H9 (cell line): ENCODE measurements around the gene DBN1. TPM values are rescaled to one million over a fixed set of nuclear protein-coding genes. Genes with fewer than 3 reads are reported as not detected.

Source experiments
- DNase-seq: peaks from one replicate; pipeline ENCODE4 v3.0.0-alpha.2; 2017
- H2AFZ ChIP-seq: one replicate; pipeline ENCODE4 v1.6.1; 2013; ENCODE audit warnings: mild to moderate bottlenecking, low read length, control low read depth, moderate library complexity
- H2AK5ac ChIP-seq: 2 replicates; pipeline ENCODE4 v1.6.1; 2013; ENCODE audit warnings: low read length, control low read depth, mixed read lengths; ENCODE audit not compliant: insufficient read length
- H2BK120ac ChIP-seq: one replicate; pipeline ENCODE4 v1.6.1; 2013; ENCODE audit warnings: low read depth, mild to moderate bottlenecking, low read length, control low read depth, inconsistent platforms; ENCODE audit not compliant: poor library complexity, severe bottlenecking
- H2BK12ac ChIP-seq: 2 replicates; pipeline ENCODE4 v1.6.1; 2013; ENCODE audit warnings: low read length, control low read depth, mixed read lengths, low read depth; ENCODE audit not compliant: insufficient read length
- H2BK15ac ChIP-seq: 2 replicates; pipeline ENCODE4 v1.6.1; 2013; ENCODE audit warnings: low read depth, low read length, control low read depth
- H2BK20ac ChIP-seq: one replicate; pipeline ENCODE4 v1.6.1; 2013; ENCODE audit warnings: low read depth, mild to moderate bottlenecking, low read length, control low read depth, inconsistent platforms; ENCODE audit not compliant: poor library complexity, severe bottlenecking
- H2BK5ac ChIP-seq: 2 replicates; pipeline ENCODE4 v1.6.1; 2013; ENCODE audit warnings: low read length, control low read depth, mixed read lengths; ENCODE audit not compliant: insufficient read length
- H3K14ac ChIP-seq: 2 replicates; pipeline ENCODE4 v1.6.1; 2013; ENCODE audit warnings: low read length, control low read depth; ENCODE audit not compliant: insufficient read depth
- H3K18ac ChIP-seq: 2 replicates; pipeline ENCODE4 v1.6.1; 2013; ENCODE audit warnings: low read depth, mild to moderate bottlenecking, mixed read lengths, low read length, control low read depth; ENCODE audit not compliant: insufficient read length
- H3K23ac ChIP-seq: 2 replicates; pipeline ENCODE4 v1.6.1; 2013; ENCODE audit warnings: low read length, control low read depth, mixed read lengths, low read depth; ENCODE audit not compliant: insufficient read length
- H3K23me2 ChIP-seq: 2 replicates; pipeline ENCODE4 v1.6.1; 2013; ENCODE audit warnings: low read depth, mild to moderate bottlenecking, mixed read lengths, low read length, control low read depth; ENCODE audit not compliant: insufficient read length, poor library complexity, severe bottlenecking
- H3K27ac ChIP-seq: 2 replicates; pipeline ENCODE4 v1.5.1; 2013; ENCODE audit warnings: low read length, control low read depth, mixed read lengths, low read depth; ENCODE audit not compliant: insufficient read length
- H3K27me3 ChIP-seq: 2 replicates; pipeline ENCODE4 v1.6.1; 2013; ENCODE audit warnings: low read length, control low read depth, inconsistent platforms; ENCODE audit not compliant: insufficient read depth
- H3K4ac ChIP-seq: 2 replicates; pipeline ENCODE4 v1.6.1; 2013; ENCODE audit warnings: low read depth, mild to moderate bottlenecking, control low read depth, inconsistent platforms, low read length, moderate library complexity
- H3K4me1 ChIP-seq: 2 replicates; pipeline ENCODE4 v1.6.1; 2013; ENCODE audit warnings: low read length, control low read depth, inconsistent platforms; ENCODE audit not compliant: insufficient read depth
- H3K4me2 ChIP-seq: 2 replicates; pipeline ENCODE4 v1.6.1; 2013; ENCODE audit warnings: low read length, control low read depth, mixed read lengths; ENCODE audit not compliant: insufficient read length, insufficient read depth
- H3K56ac ChIP-seq: 2 replicates; pipeline ENCODE4 v1.6.1; 2013; ENCODE audit warnings: low read depth, mild to moderate bottlenecking, mixed read lengths, low read length, control low read depth; ENCODE audit not compliant: insufficient read length
- H3K79me1 ChIP-seq: 2 replicates; pipeline ENCODE4 v1.6.1; 2013; ENCODE audit warnings: low read depth, mild to moderate bottlenecking, moderate library complexity, low read length, control low read depth, inconsistent platforms; ENCODE audit not compliant: insufficient read depth, poor library complexity, severe bottlenecking
- H3K79me2 ChIP-seq: 2 replicates; pipeline ENCODE4 v1.6.1; 2013; ENCODE audit warnings: low read length, control low read depth, inconsistent platforms; ENCODE audit not compliant: insufficient read depth
- H3K9ac ChIP-seq: 2 replicates; pipeline ENCODE4 v1.6.1; 2013; ENCODE audit warnings: low read length, control low read depth, mixed read lengths; ENCODE audit not compliant: insufficient read length; ENCODE audit errors: extremely low read depth
- H3K9me3 ChIP-seq: one replicate; pipeline ENCODE4 v1.6.1; 2013; ENCODE audit warnings: low read depth, low read length, inconsistent platforms; ENCODE audit not compliant: control insufficient read depth
- H3T11ph ChIP-seq: one replicate; pipeline ENCODE4 v1.6.1; 2013; ENCODE audit warnings: mild to moderate bottlenecking, low read length, control low read depth, inconsistent platforms
- H4K20me1 ChIP-seq: one replicate; pipeline ENCODE4 v1.6.1; 2013; ENCODE audit not compliant: control insufficient read depth, insufficient read length, insufficient read depth
- H4K5ac ChIP-seq: 2 replicates; pipeline ENCODE4 v1.6.1; 2013; ENCODE audit warnings: low read depth, mild to moderate bottlenecking, mixed read lengths, low read length, control low read depth; ENCODE audit not compliant: insufficient read length
- H4K8ac ChIP-seq: replicated peaks from 2 replicates; pipeline ENCODE4 v1.6.1; 2013; ENCODE audit warnings: low read length, control low read depth, mixed read lengths, low read depth; ENCODE audit not compliant: insufficient read length
- H4K91ac ChIP-seq: 2 replicates; pipeline ENCODE4 v1.6.1; 2013; ENCODE audit warnings: low read depth, mild to moderate bottlenecking, moderate library complexity, mixed read lengths, low read length, control low read depth; ENCODE audit not compliant: insufficient read length
- H3K27ac Mint-ChIP-seq, 3 experiments: 2 replicates in 2 of 3; 3 replicates in 1 of 3; pipeline ENCODE4 v1.8.0; 2020 to 2021; ENCODE audit warnings: mixed read lengths in 3 of 3, mild to moderate bottlenecking in 1 of 3, moderate library complexity in 1 of 3
- H3K27me3 Mint-ChIP-seq: 2 replicates; pipeline ENCODE4 v1.8.0; 2021; ENCODE audit warnings: low read depth, mild to moderate bottlenecking, moderate library complexity, mixed read lengths
- H3K36me3 Mint-ChIP-seq, 3 experiments: 2 replicates in 2 of 3; 3 replicates in 1 of 3; pipeline ENCODE4 v1.8.0; 2020 to 2021; ENCODE audit warnings: low read depth in 3 of 3, mixed read lengths in 3 of 3; ENCODE audit not compliant: insufficient read depth in 1 of 3
- H3K4me1 Mint-ChIP-seq, 2 experiments: 2 replicates each; pipeline ENCODE4 v1.8.0; 2020; ENCODE audit warnings: mixed read lengths in 2 of 2
- H3K4me3 Mint-ChIP-seq, 2 experiments: 2 replicates in 1 of 2; 3 replicates in 1 of 2; pipeline ENCODE4 v1.8.0; 2020 to 2021; ENCODE audit warnings: mild to moderate bottlenecking in 2 of 2, mixed read lengths in 2 of 2, moderate library complexity in 1 of 2
- H3K9me3 Mint-ChIP-seq, 2 experiments: 2 replicates in 1 of 2; 3 replicates in 1 of 2; pipeline ENCODE4 v1.8.0; 2020; ENCODE audit warnings: mild to moderate bottlenecking in 2 of 2, mixed read lengths in 2 of 2, moderate library complexity in 1 of 2
- CTCF ChIP-seq: fragments of 200-600 bp; sonication (generic); conservative IDR thresholded peaks from 3 replicates; pipeline ENCODE4 v1.8.0; 2021; ENCODE audit warnings: antibody characterized with exemption, mild to moderate bottlenecking
- WGBS: extraction: QIAGEN DNeasy Blood & Tissue Kit; methylation state at CpG from one replicate; pipeline ENCODE4 v1.1.7; 2013; ENCODE audit warnings: missing lambda C conversion rate, low lambda C conversion rate, mixed read lengths; ENCODE audit not compliant: insufficient read length; ENCODE audit errors: extremely low coverage; 5-methylcytosine and 5-hydroxymethylcytosine counted together
- total RNA-seq: library from RNA; stranded (reverse); gene quantifications from 2 replicates; pipeline ENCODE4 v1.2.1, GENCODE V29; 2021

Gene DBN1
- total RNA-seq, 1 experiment from 2014 or later = 340 TPM

- no peaks in the 10 kb centered on the region for H3K27me3 ChIP-seq
- H3K27ac ChIP-seq = no peak overlapping the region
- no peak overlapping the region for H2BK5ac ChIP-seq
- H2BK15ac ChIP-seq = no peak overlapping the region
- no peak overlapping the region for H3K23ac ChIP-seq
- Mint-ChIP-seq H3K9me3 (0 out of 5 replicates have a peak, but pooled peaks cover 0 to 3% of the 10 kb centered on the region in 2 experiments), H3K27ac (no peak overlapping the region), H3K4me1 (peaks cover 29 to 38% of the 10 kb centered on the region in 2 experiments), H3K27me3 (peaks cover 3% of the 10 kb centered on the region; the same call in 1 of the 2 replicates), H3K36me3 (peaks cover 44 to 72% (median 58%) of the 10 kb centered on the region in 3 experiments), H3K4me3 (no peak overlapping the region; a peak in 1 of 5 replicates)
- TF ChIP-seq CTCF = no peak
- no peak overlapping the region for H3K4me2 ChIP-seq
- H3K4me1 ChIP-seq = no peaks in the 10 kb centered on the region; the same call in 1 of the 2 replicates
- H4K8ac ChIP-seq = no peak overlapping the region
- no peaks in the 10 kb centered on the region for H4K20me1 ChIP-seq
- no peak overlapping the region for H2AFZ ChIP-seq
- WGBS = no CpG with 5 or more reads among the region's 16 CpGs
- no peak for DNase-seq
- no peak overlapping the region for H3T11ph ChIP-seq
- no peak overlapping the region for H4K91ac ChIP-seq
- H4K5ac ChIP-seq = no peak overlapping the region
- no peak overlapping the region for H2AK5ac ChIP-seq
- no peak overlapping the region for H3K56ac ChIP-seq
- H3K14ac ChIP-seq = no peak overlapping the region
- peaks cover 4% of the 10 kb centered on the region for H3K23me2 ChIP-seq
- no peak overlapping the region for H2BK20ac ChIP-seq
- H2BK120ac ChIP-seq = no peak overlapping the region
- no peak overlapping the region for H3K18ac ChIP-seq
- peaks cover 5% of the 10 kb centered on the region; the same call in 1 of the 2 replicates for H3K79me2 ChIP-seq
- H3K79me1 ChIP-seq = peaks cover 6% of the 10 kb centered on the region
- H3K4ac ChIP-seq = no peak overlapping the region
- H3K9me3 ChIP-seq = no peaks in the 10 kb centered on the region
- no peak overlapping the region for H2BK12ac ChIP-seq
- H3K9ac ChIP-seq = no peak overlapping the region
These were observed 39.4 kb upstream of the DBN1 start for GRCh38 chr5:177512736-177513380.
